Suprapubic skin (tissue), 4 donors: Measurements from ENCODE around the gene SPINT2. TPM values are rescaled to one million over a fixed set of nuclear protein-coding genes. Genes with fewer than 3 reads are reported as not detected.
"Not testable (repeated sequence)": the region's sequence is repeated elsewhere in the genome, so short reads cannot be mapped to it uniquely, and the experiment has no call there.

Experiments
- DNase-seq, 2 donors: peaks; one replicate each; pipeline ENCODE4 v3.0.0-alpha.2; 2019; ENCODE audit warnings: low spot score in 2 of 2
- H3K27ac ChIP-seq: fragments of 200-600 bp; sonication (generic); one replicate; pipeline ENCODE4 v1.5.1; 2019
- H3K27me3 ChIP-seq: fragments of 200-600 bp; sonication (generic); one replicate; pipeline ENCODE4 v1.5.1; 2019
- H3K36me3 ChIP-seq: fragments of 200-600 bp; sonication (generic); one replicate; pipeline ENCODE4 v1.5.1; 2019
- H3K4me1 ChIP-seq: fragments of 200-600 bp; sonication (generic); one replicate; pipeline ENCODE4 v1.5.1; 2019
- H3K4me3 ChIP-seq: fragments of 200-600 bp; sonication (generic); one replicate; pipeline ENCODE4 v1.5.1; 2019; ENCODE audit warnings: mild to moderate bottlenecking
- H3K9me3 ChIP-seq: fragments of 200-600 bp; sonication (generic); one replicate; pipeline ENCODE4 v1.5.1; 2019
- CTCF ChIP-seq, 2 donors: fragments of 200-600 bp in 1 of 2; fragments of 450-650 bp in 1 of 2; sonication (generic) in 1 of 2; IDR thresholded peaks; one replicate each; pipeline ENCODE4 v1.5.1; 2016 to 2019; ENCODE audit warnings: antibody characterized with exemption in 2 of 2, mild to moderate bottlenecking in 1 of 2, moderate library complexity in 1 of 2
- EP300 ChIP-seq: sonication (generic); formaldehyde crosslinking; IDR thresholded peaks from one replicate; pipeline ENCODE4 v1.6.1; 2017; ENCODE audit warnings: antibody characterized with exemption
- POLR2A ChIP-seq, 2 donors: fragments of 450-650 bp; IDR thresholded peaks; one replicate each; pipeline ENCODE4 v1.6.1; 2017; ENCODE audit warnings: antibody characterized with exemption in 2 of 2, mild to moderate bottlenecking in 2 of 2, moderate library complexity in 2 of 2
- POLR2AphosphoS5 ChIP-seq, 3 donors: sonication (generic); formaldehyde crosslinking; IDR thresholded peaks; one replicate each; pipeline ENCODE4 v1.6.1; 2017; ENCODE audit warnings: antibody characterized with exemption in 3 of 3
- WGBS: methylation state at CpG from one replicate; pipeline ENCODE4 v1.1.5; 2018; 5-methylcytosine and 5-hydroxymethylcytosine counted together
- total RNA-seq, 4 donors: library from RNA; depleted of rRNA; stranded (reverse); fragments of >200 nt; gene quantifications; one replicate each; pipeline ENCODE4 v1.1.0, GENCODE V29; 2016

Gene SPINT2
- total RNA-seq, 4 donors from 2014 or later, result 359 to 639 (median 494) TPM

- WGBS, result 4% methylated on average over 41 of the region's 41 CpGs
- Histone ChIP-seq H3K27ac (peak overlapping the region; percentile 96), H3K4me3 (peak overlapping the region; percentile 76), H3K27me3 (no peaks in the 10 kb centered on the region), H3K36me3 (peaks cover 3% of the 10 kb centered on the region), H3K4me1 (peaks cover 29% of the 10 kb centered on the region), H3K9me3 (no peaks in the 10 kb centered on the region)
- no peak for TF ChIP-seq POLR2AphosphoS5 (IDR thresholded peaks at IDR 0.05)
- no peak for TF ChIP-seq POLR2A (IDR thresholded peaks at IDR 0.05)
- TF ChIP-seq CTCF (IDR thresholded peaks at IDR 0.05), result no peak
- no peak for TF ChIP-seq EP300
- peak; percentile 97 to 98 for DNase-seq
Observed at GRCh38 chr19:38336638-38337359, 72.4 kb downstream of the SPINT2 start.

DNA sequence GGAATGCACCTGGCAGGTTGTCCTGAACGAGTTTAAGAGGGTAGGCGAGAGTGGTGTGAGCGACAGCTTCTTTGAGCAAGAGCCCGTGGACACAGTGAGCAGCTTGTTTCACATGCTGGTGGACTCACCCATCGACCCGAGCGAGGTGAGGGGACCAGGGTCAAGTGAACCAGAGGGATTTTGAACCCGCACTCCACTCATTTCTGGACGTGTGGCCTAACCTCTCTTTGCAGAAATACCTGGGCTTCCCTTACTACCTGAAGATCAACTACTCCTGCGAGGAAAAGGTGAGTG is 72.9 kb downstream of the SPINT2 start:
- Histone ChIP-seq H3K4me1 (peaks cover 29% of the 10 kb centered on the region), H3K27me3 (no peaks in the 10 kb centered on the region), H3K36me3 (peaks cover 3% of the 10 kb centered on the region), H3K4me3 (peak overlapping the region; percentile 76), H3K27ac (peak overlapping the region; percentile 96), H3K9me3 (no peaks in the 10 kb centered on the region)
- WGBS, result 56% methylated on average over 10 of the region's 10 CpGs
- DNase-seq, result no peak
- no peak for TF ChIP-seq EP300
- TF ChIP-seq CTCF (IDR thresholded peaks at IDR 0.05), result no peak
- no peak for TF ChIP-seq POLR2A (IDR thresholded peaks at IDR 0.05)

- not testable (repeated sequence) for H3K27me3 ChIP-seq, H3K4me3 ChIP-seq, DNase-seq, H3K36me3 ChIP-seq, H3K9me3 ChIP-seq, H3K27ac ChIP-seq
- WGBS, result 37% methylated on average over 4 of the region's 4 CpGs
- H3K4me1 ChIP-seq, result peaks cover 29% of the 10 kb centered on the region
Observed at GRCh38 chr19:38339011-38339410, 74.6 kb downstream of the SPINT2 start.

- 87% methylated on average over 2 of the region's 2 CpGs for WGBS
- TF ChIP-seq CTCF (IDR thresholded peaks at IDR 0.05), result no peak
- no peak for TF ChIP-seq POLR2A (IDR thresholded peaks at IDR 0.05)
- no peak for TF ChIP-seq EP300
- TF ChIP-seq POLR2AphosphoS5 (IDR thresholded peaks at IDR 0.05), result no peak
- no peak overlapping the region for H3K27ac ChIP-seq
- H3K4me1 ChIP-seq, result peaks cover 25% of the 10 kb centered on the region
- DNase-seq, result no peak
- H3K27me3 ChIP-seq, result no peaks in the 10 kb centered on the region
- no peak overlapping the region for H3K4me3 ChIP-seq
- H3K36me3 ChIP-seq, result peaks cover 16% of the 10 kb centered on the region
- no peaks in the 10 kb centered on the region for H3K9me3 ChIP-seq
Observed at GRCh38 chr19:38340927-38341326, 76.6 kb downstream of the SPINT2 start.

Other genes with a start within 250 kb of the SPINT2 start
- gene DPF1, start 40.4 kb upstream of the SPINT2 start, total RNA-seq, result 1 to 10 TPM in 1 of 4 donors, not detected in 3; 1.1 TPM
- 10 to 100 TPM in 1 of 4 donors, 1 to 10 TPM in 3; 2.3 to 13.3 (median 7.7) TPM for gene PPP1R14A, start 8.2 kb upstream of the SPINT2 start, total RNA-seq
- gene C19orf33, start 39.7 kb downstream of the SPINT2 start, total RNA-seq, result 100 to 1,000 TPM; 182 to 452 (median 349) TPM
- 10 to 100 TPM; 14.2 to 36.4 (median 26.1) TPM for gene YIF1B, start 51.4 kb downstream of the SPINT2 start, total RNA-seq
- gene KCNK6, start 55.3 kb downstream of the SPINT2 start, total RNA-seq, result 10 to 100 TPM; 18.6 to 27.4 (median 22.8) TPM
- 10 to 100 TPM in 2 of 4 donors, 1 to 10 TPM in 2; 4.1 to 26.3 (median 13.8) TPM for gene CATSPERG, start 71.3 kb downstream of the SPINT2 start, total RNA-seq
- 100 to 1,000 TPM; 190 to 303 (median 296) TPM for gene PSMD8, start 110.0 kb downstream of the SPINT2 start, total RNA-seq
- gene GGN, start 123.5 kb downstream of the SPINT2 start, total RNA-seq, result under 1 TPM in 3 of 4 donors, not detected in 1; 0.26 to 0.68 (median 0.60) TPM
- gene SPRED3, start 124.1 kb downstream of the SPINT2 start, total RNA-seq, result 1 to 10 TPM in 2 of 4 donors, under 1 TPM in 2; 0.44 to 3.5 (median 1.2) TPM
- 10 to 100 TPM; 32.6 to 45.6 (median 36.7) TPM for gene FAM98C, start 138.5 kb downstream of the SPINT2 start, total RNA-seq
- gene RASGRP4, start 161.6 kb downstream of the SPINT2 start, total RNA-seq, result 1 to 10 TPM in 3 of 4 donors, under 1 TPM in 1; 0.91 to 2.3 (median 1.6) TPM
- 10 to 100 TPM in 3 of 4 donors, 1 to 10 TPM in 1; 8.4 to 26.1 (median 13.1) TPM for gene RYR1, start 169.1 kb downstream of the SPINT2 start, total RNA-seq